ENCODE data around the gene SZT2.
"Not testable (repeated sequence)": the region's sequence is repeated elsewhere in the genome, so short reads cannot be mapped to it uniquely, and the experiment has no call there.

SZT2 gene

DNA sequence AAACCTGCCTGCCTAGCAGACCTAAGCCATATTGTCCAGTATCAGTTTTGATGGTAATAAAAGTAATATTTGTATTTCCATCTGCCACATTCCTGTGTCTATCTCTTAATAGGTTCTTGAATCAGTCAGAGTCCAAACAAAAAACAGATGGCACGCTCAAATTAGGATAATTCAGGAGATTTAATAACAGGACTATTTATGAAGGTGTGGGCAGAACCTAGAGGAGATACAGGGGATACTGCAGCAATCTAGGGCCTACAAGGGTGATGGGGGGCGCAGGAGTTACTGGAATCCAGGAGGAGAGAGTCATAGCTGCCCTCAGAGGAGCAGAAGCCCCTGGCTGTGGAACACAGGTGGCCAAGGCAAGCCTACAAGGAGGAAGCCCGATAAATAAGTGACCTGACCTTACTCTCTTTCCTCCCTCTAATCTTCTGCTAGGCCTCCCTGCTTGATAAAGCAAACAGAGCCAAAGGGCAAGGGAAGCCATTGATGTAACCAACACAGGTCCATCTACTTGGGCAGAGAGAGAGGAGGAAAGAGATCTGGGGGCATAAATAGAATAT is 75.9 kb downstream of the SZT2 start:
- Histone ChIP-seq H3K27ac (no peak overlapping the region), H3K4me3 (no peak overlapping the region)
- no peak for DNase-seq (ENCODE audit: low spot score)
- TF ChIP-seq, protein P1, sequence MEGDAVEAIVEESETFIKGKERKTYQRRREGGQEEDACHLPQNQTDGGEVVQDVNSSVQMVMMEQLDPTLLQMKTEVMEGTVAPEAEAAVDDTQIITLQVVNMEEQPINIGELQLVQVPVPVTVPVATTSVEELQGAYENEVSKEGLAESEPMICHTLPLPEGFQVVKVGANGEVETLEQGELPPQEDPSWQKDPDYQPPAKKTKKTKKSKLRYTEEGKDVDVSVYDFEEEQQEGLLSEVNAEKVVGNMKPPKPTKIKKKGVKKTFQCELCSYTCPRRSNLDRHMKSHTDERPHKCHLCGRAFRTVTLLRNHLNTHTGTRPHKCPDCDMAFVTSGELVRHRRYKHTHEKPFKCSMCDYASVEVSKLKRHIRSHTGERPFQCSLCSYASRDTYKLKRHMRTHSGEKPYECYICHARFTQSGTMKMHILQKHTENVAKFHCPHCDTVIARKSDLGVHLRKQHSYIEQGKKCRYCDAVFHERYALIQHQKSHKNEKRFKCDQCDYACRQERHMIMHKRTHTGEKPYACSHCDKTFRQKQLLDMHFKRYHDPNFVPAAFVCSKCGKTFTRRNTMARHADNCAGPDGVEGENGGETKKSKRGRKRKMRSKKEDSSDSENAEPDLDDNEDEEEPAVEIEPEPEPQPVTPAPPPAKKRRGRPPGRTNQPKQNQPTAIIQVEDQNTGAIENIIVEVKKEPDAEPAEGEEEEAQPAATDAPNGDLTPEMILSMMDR (IDR thresholded peaks at IDR 0.05): no peak

DNA sequence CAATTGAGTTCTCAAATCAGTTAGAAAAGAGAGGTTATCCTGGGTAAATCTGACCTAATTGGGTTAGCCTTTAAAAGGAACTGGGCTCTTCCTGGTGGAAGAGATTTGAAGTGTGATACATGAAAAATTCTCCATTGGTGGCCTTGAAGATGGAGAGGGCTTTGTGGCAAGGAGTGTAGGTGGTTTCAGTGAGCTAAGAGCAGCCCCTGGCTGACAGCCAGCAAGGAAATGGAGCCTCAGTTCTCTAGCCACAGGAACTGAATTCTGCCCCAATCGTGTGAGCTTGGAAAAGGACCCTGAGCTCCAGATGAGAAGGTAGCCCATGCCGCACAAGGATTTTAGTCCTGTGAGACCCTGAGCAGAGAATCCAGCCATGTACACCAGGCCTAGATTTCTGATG is 76.7 kb downstream of the SZT2 start:
- H3K4me3 ChIP-seq: no peak overlapping the region
- DNase-seq (ENCODE audit: low spot score): no peak
- TF ChIP-seq, protein P1 (IDR thresholded peaks at IDR 0.05): no peak
- H3K27ac ChIP-seq: no peak overlapping the region

DNA sequence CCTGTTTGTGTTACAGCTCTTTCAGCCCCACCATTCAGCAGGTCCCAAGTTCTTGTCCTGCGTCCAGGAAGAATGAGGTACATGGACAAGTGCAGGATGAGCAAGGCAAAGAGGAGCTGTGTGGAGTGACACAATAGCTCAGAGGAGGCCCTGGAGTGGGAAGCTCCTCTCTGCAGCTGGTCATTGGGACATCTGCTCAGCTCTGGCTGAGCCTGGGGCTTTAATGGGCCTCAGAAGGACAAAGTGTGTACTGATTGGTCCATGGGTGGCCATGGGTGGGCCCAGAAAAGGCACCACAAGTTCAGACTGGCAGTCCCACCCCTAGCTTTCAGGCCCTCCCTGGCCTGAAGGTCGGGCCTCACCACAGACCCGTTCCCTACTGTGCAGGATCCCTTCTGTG is 78.7 kb downstream of the SZT2 start:
- TF ChIP-seq, protein P1 (IDR thresholded peaks at IDR 0.05): no peak
- DNase-seq (ENCODE audit: low spot score): no peak

DNA sequence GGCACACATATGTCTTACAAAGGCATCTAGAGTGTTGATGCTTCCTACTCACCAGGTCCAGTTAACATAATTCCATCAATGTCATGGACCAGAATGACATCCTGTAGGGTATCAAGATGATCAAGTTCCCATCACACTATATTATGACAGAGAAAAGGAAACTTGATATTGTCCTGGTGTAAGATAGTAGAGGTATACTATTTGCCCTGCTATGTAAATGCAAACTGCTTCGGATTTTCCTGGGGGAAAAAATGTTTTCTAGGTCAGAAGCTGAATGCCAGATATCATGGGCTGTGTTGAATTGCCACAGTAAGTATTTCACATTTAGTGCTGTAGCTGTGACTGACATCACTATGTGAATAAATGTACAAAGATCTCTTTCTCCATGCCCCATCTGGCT is 80.2 kb downstream of the SZT2 start:
- DNase-seq (ENCODE audit: low spot score): no peak
- Histone ChIP-seq H3K27ac (no peak overlapping the region), H3K4me3 (no peak overlapping the region)
- TF ChIP-seq, protein P1 (IDR thresholded peaks at IDR 0.05): no peak

More for the DNA sequence above, 78.7 kb downstream of the SZT2 start:
- Histone ChIP-seq H3K4me3 (no peak overlapping the region), H3K27ac (no peak overlapping the region)

DNA sequence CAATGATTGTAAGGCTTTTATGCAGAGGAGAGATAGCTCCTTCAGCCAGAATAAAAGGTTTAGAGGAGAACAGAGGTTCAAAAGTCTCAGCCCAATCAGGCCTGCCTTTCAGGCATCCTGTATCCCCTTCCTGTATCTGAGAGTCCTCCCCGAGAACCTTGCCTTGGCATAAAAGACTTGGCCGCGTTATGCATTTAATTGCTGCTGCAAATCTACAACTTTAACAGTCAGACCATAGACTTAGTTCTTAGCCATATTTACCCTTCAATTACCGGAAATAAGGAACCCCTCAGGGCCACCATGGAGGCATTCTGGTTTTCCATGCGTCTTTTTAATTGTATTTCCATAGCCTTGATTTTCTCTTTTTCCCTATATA is 82.4 kb downstream of the SZT2 start:
- Histone ChIP-seq H3K4me3 (no peak overlapping the region), H3K27ac (no peak overlapping the region)
- no peak for DNase-seq (ENCODE audit: low spot score)
- TF ChIP-seq, protein P1 (IDR thresholded peaks at IDR 0.05): no peak

DNA sequence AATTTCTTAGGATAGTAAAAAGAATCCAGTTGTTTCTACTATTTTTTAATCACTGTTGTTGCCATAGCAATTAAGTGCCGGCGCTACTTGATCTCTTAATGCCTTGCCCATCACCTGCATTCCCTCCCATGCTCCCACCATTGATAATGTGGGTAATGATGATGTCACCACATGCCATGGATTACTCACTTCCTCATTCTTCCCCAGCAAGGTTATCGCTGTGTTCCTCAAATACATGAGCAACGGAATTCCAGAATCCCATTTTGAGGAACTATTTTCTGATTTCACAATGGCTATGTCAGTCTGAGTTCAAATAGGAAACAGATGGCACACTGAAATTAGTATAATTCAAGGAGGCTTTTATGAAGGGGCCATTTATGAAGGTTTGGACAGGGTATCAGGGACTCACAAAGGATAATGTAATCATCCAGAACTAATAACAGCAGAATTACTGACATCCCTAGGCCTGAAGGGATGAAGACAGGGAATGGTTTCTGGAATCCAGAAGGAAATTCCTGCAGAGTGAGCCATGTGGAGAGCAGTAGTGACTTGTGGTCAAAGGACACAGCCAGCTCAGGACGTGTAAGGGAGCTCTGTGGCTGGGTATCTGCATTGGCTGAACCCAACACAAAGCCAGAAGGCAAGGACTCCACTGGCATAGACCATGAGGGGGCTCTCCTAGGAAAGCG is 82.9 kb downstream of the SZT2 start:
- peak overlapping the region in 1 of 2 donors; percentile 48 for H3K27ac ChIP-seq
- DNase-seq (ENCODE audit: low spot score); H3K4me3 ChIP-seq: not testable (repeated sequence)

DNA sequence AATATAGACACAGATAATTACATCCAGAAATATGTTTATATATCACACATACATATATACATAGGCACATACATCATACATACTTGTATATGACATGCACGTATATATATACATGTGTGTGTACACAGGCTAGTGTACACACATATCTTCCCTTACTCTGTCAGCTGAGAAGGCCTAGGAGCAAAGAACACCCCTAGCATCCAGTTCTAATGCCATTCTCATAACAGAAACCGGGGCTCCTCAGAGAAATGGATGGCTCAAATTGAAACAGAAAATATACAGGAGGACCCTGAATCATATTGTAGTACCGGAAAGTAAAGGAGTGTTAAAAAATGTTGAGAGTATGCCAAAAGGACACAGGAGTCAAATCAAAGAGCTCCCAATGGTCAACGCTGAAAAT is 83.8 kb downstream of the SZT2 start:
- H3K4me3 ChIP-seq: no peak overlapping the region
- DNase-seq (ENCODE audit: low spot score): no peak
- TF ChIP-seq, protein P1 (IDR thresholded peaks at IDR 0.05): no peak

DNA sequence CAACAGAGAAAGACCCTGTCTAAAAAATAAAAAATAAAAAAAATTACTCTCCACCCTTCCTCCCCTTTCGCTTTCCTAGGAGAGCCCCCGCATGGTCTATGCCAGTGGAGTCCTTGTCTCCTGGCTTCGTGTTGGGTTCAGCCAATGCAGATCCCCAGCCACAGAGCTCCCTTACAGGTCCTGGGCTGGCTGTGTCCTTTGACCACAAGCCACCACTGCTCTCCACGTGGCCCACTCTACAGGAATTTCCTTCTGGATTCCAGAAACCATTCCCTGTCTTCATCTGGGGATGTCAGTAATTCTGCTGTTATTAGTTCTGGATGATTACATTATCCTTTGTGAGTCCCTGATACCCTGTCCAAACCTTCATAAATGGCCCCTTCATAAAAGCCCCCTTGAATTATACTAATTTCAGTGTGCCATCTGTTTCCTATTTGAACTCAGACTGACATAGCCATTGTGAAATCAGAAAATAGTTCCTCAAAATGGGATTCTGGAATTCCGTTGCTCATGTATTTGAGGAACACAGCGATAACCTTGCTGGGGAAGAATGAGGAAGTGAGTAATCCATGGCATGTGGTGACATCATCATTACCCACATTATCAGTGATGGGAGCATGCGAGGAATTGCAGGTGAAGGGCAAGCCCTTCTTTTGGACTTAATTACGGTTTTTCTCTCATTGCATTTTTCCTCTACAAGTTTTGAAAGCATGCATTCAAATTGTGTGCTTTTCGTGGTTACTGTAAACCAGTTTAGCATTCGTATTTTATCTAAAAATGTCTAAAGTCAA is 86.1 kb downstream of the SZT2 start:
- H3K4me3 ChIP-seq; DNase-seq (ENCODE audit: low spot score); H3K27ac ChIP-seq: not testable (repeated sequence)

More for the DNA sequence above, 83.8 kb downstream of the SZT2 start:
- H3K27ac ChIP-seq: no peak overlapping the region

Measured in coronary artery (tissue), 2 donors.